OCI-LY7 (cell line): Measurements from ENCODE around the gene SQOR. TPM values are rescaled to one million over a fixed set of nuclear protein-coding genes. Genes with fewer than 3 reads are reported as not detected.

Experiments used
- BruUV-seq: library from RNA; stranded (reverse); fragments of 400-500 nt; replicated peaks from 2 replicates; lab custom pipeline; 2021; lab: Mats Ljungman, UMichigan
- CTCF ChIA-PET: fragments of 300-600 bp; sonication (Branson Sonifier 250); formaldehyde crosslinking; loops from one replicate; lab custom pipeline; 2022; ENCODE audit warnings: antibody characterized with exemption; ENCODE audit not compliant: unreplicated experiment; lab: Charles Lee
- POLR2A ChIA-PET: fragments of 300-600 bp; sonication (Branson Sonifier 250); formaldehyde crosslinking; loops from one replicate; lab custom pipeline; 2022; ENCODE audit warnings: antibody characterized with exemption; lab: Charles Lee
- DNase-seq: peaks from one replicate; pipeline ENCODE4 v3.0.0-alpha.2; 2015; ENCODE audit warnings: low spot score
- H2AFZ ChIP-seq: fragments of 200-600 bp; sonication (generic), shearing (Covaris generic); 2 replicates; pipeline ENCODE4 v1.6.1; 2014; ENCODE audit warnings: mild to moderate bottlenecking, antibody characterized with exemption, low read length, moderate library complexity
- H3K27ac ChIP-seq: fragments of 200-600 bp; sonication (generic); 2 replicates; pipeline ENCODE4 v1.5.1; 2014; ENCODE audit warnings: mixed run types, low read depth, mild to moderate bottlenecking, moderate library complexity, low read length, inconsistent platforms; ENCODE audit not compliant: poor library complexity, severe bottlenecking
- H3K36me3 ChIP-seq: fragments of 200-600 bp; sonication (generic); 2 replicates; pipeline ENCODE4 v1.6.1; 2014; ENCODE audit warnings: mild to moderate bottlenecking, antibody characterized with exemption, low read length, moderate library complexity, mixed read lengths; ENCODE audit not compliant: insufficient read depth
- H3K4me1 ChIP-seq: fragments of 200-600 bp; sonication (generic); 2 replicates; pipeline ENCODE4 v1.5.1; 2014; ENCODE audit warnings: mild to moderate bottlenecking, low read length; ENCODE audit not compliant: insufficient read depth, poor library complexity, severe bottlenecking
- H3K4me2 ChIP-seq: fragments of 200-600 bp; sonication (generic); 2 replicates; pipeline ENCODE4 v1.6.1; 2014; ENCODE audit warnings: mild to moderate bottlenecking, low read length
- H3K4me3 ChIP-seq: fragments of 200-600 bp; sonication (generic); 2 replicates; pipeline ENCODE4 v1.5.1; 2014; ENCODE audit warnings: mild to moderate bottlenecking, low read depth, low read length; ENCODE audit not compliant: poor library complexity, severe bottlenecking
- H3K79me2 ChIP-seq: fragments of 200-600 bp; sonication (generic); 2 replicates; pipeline ENCODE4 v1.6.1; 2016; ENCODE audit warnings: low read depth, mild to moderate bottlenecking, low read length, moderate library complexity, mixed read lengths; ENCODE audit not compliant: insufficient read depth
- H3K9me2 ChIP-seq: fragments of 200-600 bp; sonication (generic); 2 replicates; pipeline ENCODE4 v1.6.1; 2016; ENCODE audit warnings: mild to moderate bottlenecking, low read length, mixed read lengths; ENCODE audit not compliant: insufficient read depth
- H3K9me3 ChIP-seq: fragments of 200-600 bp; sonication (generic); 2 replicates; pipeline ENCODE4 v1.6.1; 2014; ENCODE audit warnings: mild to moderate bottlenecking, mixed run types, low read length, mixed read lengths
- H4K20me1 ChIP-seq: fragments of 200-600 bp; sonication (generic); 2 replicates; pipeline ENCODE4 v1.6.1; 2014; ENCODE audit warnings: mild to moderate bottlenecking, antibody characterized with exemption, low read length, moderate library complexity, mixed read lengths; ENCODE audit not compliant: insufficient read depth
- EZH2phosphoT487 ChIP-seq: fragments of 200-600 bp; sonication (generic); IDR thresholded peaks from 2 replicates; pipeline ENCODE4 v1.6.1; 2018; ENCODE audit warnings: low read depth, borderline replicate concordance, mild to moderate bottlenecking, mixed run types, antibody characterized with exemption, low read length, moderate library complexity, mixed read lengths
- intact Hi-C: fragments of 100-400 bp; cut with micrococcal nuclease; formaldehyde crosslinking; loops from one replicate; pipeline ENCODE4 v1.10.0; 2022; ENCODE audit not compliant: unreplicated experiment
- total RNA-seq, 2 experiments: library from RNA; depleted of rRNA in 1 of 2; stranded (reverse); fragments of >200 nt in 1 of 2; shearing (Covaris generic) in 1 of 2; gene quantifications; 2 replicates each; pipeline ENCODE4 v1.2.3, GENCODE V29; 2014 to 2022
- TF ChIP-seq, protein P1 (sequence below): fragments of 200-600 bp; sonication (generic); conservative IDR thresholded peaks from 2 replicates; pipeline ENCODE4 v1.5.1; 2014; ENCODE audit warnings: mild to moderate bottlenecking, antibody characterized with exemption, low read length, moderate library complexity, mixed read lengths

SQOR gene
- total RNA-seq, 2 experiments from 2014 or later = 0.42 to 1.8 TPM

DNA sequence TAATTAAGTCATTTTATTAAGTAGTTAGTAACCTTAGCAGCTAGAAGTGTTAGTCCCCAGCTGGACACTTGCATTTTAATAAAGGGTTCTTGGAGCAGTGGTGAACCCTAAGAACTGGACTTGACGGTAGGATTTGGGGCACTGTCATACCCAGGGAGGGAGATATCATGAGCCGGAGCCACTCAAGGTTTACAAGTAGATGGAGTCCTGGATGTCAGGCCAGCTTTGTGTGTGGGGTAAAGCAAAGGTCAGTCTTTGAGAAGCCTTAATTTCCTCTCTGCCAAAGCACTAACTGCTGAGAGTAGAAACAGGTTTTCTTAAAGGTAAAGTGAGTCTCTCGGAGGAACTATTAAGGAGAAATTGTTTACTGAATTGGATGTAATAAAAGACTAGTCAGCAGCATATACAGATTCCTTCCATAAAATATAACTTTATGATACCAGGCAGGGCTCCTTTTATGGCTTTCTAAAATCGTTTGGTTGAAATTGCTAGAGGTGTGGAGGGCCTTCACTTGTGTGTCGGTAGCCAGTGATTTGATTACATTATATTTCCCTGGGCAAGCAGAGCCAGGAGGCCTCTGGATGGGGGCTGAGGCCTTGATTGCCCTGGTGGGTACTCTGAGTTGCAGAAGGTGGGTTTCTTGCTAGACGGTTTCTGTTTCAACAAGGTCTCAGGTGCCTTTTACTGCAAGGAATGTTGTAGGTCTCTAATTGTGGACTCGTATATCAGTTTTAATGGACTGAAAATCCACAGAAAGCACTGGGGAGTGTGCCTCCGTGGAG is 23.1 kb downstream of the SQOR start:
- Histone ChIP-seq H3K36me3 (no peaks in the 10 kb centered on the region), H3K9me3 (no peaks in the 10 kb centered on the region), H3K27ac (no peak overlapping the region), H3K79me2 (no peaks in the 10 kb centered on the region), H3K4me1 (no peaks in the 10 kb centered on the region), H2AFZ (no peak overlapping the region), H4K20me1 (no peaks in the 10 kb centered on the region), H3K9me2 (no peaks in the 10 kb centered on the region), H3K4me3 (no peak overlapping the region), H3K4me2 (no peak overlapping the region)
- POLR2A ChIA-PET = no interaction called here
- intact Hi-C loops = no loop called here
- no peak for TF ChIP-seq EZH2phosphoT487
- TF ChIP-seq, protein P1, sequence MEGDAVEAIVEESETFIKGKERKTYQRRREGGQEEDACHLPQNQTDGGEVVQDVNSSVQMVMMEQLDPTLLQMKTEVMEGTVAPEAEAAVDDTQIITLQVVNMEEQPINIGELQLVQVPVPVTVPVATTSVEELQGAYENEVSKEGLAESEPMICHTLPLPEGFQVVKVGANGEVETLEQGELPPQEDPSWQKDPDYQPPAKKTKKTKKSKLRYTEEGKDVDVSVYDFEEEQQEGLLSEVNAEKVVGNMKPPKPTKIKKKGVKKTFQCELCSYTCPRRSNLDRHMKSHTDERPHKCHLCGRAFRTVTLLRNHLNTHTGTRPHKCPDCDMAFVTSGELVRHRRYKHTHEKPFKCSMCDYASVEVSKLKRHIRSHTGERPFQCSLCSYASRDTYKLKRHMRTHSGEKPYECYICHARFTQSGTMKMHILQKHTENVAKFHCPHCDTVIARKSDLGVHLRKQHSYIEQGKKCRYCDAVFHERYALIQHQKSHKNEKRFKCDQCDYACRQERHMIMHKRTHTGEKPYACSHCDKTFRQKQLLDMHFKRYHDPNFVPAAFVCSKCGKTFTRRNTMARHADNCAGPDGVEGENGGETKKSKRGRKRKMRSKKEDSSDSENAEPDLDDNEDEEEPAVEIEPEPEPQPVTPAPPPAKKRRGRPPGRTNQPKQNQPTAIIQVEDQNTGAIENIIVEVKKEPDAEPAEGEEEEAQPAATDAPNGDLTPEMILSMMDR = no peak
- no peak for DNase-seq
- no TSS peak for BruUV-seq
- CTCF ChIA-PET = no interaction called here

DNA sequence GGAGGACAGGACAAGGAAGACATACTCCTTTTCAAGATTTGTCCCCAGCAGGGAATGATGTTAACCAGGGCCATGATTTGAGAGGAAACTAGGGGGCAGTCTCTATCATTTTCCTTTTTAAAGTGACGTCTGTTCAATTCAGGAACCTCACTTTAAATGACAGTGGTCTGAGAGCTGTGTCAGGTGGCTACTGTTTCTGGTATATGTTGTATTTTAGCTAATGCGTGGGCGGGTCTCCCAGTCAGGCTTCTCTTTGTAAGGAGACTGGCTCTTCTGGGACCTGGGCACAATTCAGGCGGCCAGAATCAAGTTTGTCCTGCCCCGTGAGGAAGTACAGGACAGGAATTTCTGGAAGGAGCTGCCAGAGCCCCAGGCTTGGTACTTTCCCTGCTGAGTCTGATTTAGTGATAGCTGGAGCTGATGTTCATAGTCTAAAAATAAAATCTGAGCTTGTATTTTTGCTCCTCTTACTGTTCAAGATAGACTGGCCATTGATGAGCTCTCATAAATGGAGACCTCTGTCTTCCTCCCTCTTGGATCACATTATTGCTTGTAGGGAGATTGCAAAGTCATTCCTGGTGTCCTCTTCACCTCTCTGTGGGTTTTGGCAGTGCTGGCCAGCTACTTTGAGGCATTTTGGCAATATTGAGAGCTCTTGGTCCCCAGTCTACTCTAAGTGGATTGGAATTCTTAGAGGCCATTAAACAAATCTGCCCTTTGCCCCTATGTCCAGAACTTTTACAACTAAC is 25.6 kb downstream of the SQOR start:
- no peak for DNase-seq
- Histone ChIP-seq H3K27ac (no peak overlapping the region), H3K9me3 (no peaks in the 10 kb centered on the region), H3K4me3 (no peak overlapping the region), H2AFZ (no peak overlapping the region), H3K4me2 (no peak overlapping the region), H3K36me3 (no peaks in the 10 kb centered on the region), H4K20me1 (no peaks in the 10 kb centered on the region), H3K79me2 (no peaks in the 10 kb centered on the region), H3K4me1 (no peaks in the 10 kb centered on the region), H3K9me2 (no peaks in the 10 kb centered on the region)
- ChIA-PET POLR2A (interaction anchor here (0.6 to 1.2 kb wide), 4 partner anchors 10 to 409 kb away, joined by 3 to 5 read pairs (median 3); no protein-coding TSS in a partner anchor), CTCF (no interaction called here)
- intact Hi-C loops = no loop called here
- BruUV-seq = no TSS peak
- no peak for TF ChIP-seq EZH2phosphoT487
- TF ChIP-seq, protein P1 = peak; percentile 31; the same call in 1 of the 2 replicates
